ENCODE measurements around the gene PSEN1.

The PSEN1 gene

DNA sequence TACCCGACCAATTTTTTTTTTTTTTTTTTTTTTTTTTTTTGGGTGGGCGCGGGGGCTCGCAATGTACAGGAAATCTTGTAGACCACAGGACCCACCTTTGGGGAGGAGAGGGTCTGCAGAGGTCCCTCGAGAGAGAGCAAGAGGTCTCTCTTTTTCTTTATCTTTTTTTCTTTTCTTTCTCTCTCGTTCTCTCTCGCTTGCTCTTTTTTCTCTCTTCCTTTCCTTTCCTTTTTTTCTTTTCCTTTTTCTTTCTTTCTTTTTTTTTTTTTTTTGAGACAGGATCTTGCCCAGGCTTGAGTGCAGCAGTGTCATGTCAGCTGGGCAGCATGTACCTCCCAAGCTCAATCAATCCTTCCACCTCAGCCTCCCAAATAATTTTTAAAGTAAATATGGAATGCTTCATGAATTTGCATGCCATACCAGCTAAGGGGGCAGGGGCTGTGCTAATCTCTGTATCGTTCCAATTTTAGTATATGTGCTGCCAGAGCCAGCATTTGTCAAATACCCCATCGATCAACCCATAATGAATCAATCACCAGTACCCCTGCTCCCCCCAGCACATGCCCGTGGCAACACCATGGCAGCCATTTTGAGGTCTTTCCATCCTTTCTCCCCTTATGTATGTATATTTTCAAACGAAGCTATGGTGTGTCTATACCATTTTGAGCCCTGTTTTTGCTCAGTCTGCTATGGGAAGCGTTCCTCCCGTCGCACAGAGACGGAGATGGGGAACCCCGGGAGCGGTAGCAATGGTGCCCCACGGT, 110.3 kb downstream of the PSEN1 start:
- Histone ChIP-seq H3K36me3 (ENCODE audit: control insufficient read depth, insufficient read depth, low read length) (no peaks in the 10 kb centered on the region), H3K9ac (ENCODE audit: low read length) (no peak overlapping the region), H3K4me3 (ENCODE audit: low read length) (no peak overlapping the region), H3K27ac (ENCODE audit: low read depth, low read length) (no peak overlapping the region), H3K27me3 (ENCODE audit: control insufficient read depth, insufficient read depth, low read length) (no peaks in the 10 kb centered on the region), H3K4me1 (ENCODE audit: control insufficient read depth, insufficient read depth, low read length) (peaks cover 3% of the 10 kb centered on the region)

DNA sequence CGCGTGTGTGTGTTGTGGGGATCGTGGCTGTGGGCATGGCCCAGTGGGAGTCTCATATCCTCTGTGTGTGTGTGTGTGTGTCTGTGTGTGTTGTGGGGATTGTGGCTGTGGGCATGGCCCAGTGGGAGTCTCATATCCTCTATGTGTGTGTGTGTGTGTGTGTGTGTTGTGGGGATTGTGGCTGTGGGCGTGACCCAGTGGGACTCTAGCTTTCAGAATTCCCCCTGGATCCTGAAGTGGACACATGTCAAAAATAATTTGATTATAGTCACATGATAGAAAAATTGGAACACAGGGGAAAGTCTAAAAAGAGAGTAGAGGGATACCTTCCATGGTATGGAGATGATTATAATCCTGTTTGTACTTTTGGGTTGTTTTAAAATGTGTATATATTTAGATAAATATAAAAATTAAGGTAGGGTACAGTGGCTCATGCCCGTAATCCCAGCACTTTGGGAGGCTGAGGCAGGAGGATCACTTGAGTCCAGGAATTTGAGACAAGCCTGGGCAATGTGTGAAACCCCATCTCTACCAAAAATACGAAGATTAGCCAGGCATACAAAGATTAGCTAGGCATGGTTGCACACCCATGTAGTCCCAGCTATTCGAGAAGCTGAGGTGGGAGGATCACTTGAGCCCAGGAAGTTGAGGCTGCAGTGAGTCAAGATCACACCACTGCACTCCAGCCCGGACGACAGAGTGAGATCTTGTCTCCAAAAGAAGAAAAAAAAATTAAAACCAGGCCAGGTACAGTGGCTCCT, 112.0 kb downstream of the PSEN1 start:
- no peaks in the 10 kb centered on the region for H3K36me3 ChIP-seq (ENCODE audit: control insufficient read depth, insufficient read depth, low read length)
- no peaks in the 10 kb centered on the region for H3K4me1 ChIP-seq (ENCODE audit: control insufficient read depth, insufficient read depth, low read length)
- no peak overlapping the region for H3K9ac ChIP-seq (ENCODE audit: low read length)
- no peak overlapping the region for H3K27ac ChIP-seq (ENCODE audit: low read depth, low read length)
- no peak overlapping the region for H3K4me3 ChIP-seq (ENCODE audit: low read length)
- H3K27me3 ChIP-seq (ENCODE audit: control insufficient read depth, insufficient read depth, low read length), result no peaks in the 10 kb centered on the region

DNA sequence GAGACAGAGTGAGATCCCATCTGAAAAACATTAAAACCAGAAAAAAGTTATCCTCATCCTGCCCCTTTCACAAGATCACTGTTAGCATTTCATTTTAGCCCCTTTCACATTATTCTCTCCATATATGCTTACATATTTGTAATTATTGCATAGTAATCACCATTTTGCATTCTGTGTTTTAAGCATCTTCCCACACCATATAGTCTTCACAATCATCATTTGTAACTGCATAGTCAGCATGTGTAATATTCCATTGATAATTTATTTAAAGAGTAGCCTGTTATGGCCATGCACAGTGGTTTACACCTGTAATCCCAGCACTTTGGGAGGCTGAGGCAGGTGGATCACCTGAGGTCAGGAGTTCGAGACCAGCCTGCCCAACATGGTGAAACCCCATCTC, 112.8 kb downstream of the PSEN1 start:
- Histone ChIP-seq H3K4me1 (ENCODE audit: control insufficient read depth, insufficient read depth, low read length) (no peaks in the 10 kb centered on the region), H3K36me3 (ENCODE audit: control insufficient read depth, insufficient read depth, low read length) (no peaks in the 10 kb centered on the region), H3K4me3 (ENCODE audit: low read length) (no peak overlapping the region), H3K27me3 (ENCODE audit: control insufficient read depth, insufficient read depth, low read length) (no peaks in the 10 kb centered on the region), H3K9ac (ENCODE audit: low read length) (no peak overlapping the region), H3K27ac (ENCODE audit: low read depth, low read length) (no peak overlapping the region)

DNA sequence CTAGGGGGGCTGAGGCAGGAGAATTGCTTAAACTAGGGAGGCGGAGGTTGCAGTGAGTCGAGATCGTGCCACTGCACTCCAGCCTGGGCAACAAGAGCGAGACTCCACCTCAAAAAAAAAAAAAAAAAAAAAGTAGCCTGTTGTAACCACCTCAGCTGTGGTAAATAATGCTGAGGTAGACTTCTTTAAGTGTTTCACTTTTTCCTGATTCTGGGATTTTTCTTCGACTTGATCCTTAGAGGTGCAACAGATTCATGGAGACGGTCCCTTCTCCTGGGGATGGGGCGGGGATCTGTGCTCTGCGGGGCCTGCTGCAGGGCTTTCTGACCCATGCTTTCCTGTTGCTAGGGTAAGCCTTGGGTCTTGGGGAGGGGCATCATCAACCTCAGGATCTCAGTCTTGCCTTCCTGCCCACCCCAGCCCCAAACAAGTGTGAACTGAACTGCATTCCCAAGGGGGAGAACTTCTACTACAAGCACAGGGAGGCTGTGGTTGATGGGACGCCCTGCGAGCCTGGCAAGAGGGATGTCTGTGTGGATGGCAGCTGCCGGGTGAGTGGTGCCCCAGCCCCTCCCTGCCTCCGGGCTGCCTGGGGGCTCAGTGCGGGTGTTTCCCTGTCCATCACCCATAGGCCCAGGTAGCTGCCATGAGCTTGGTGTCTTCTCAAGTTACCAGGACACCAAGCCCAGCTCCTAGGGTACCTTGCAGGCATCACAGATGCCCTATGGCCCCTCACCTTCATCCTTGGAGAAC, 113.4 kb downstream of the PSEN1 start:
- H3K9ac ChIP-seq (ENCODE audit: low read length), result no peak overlapping the region
- H3K4me1 ChIP-seq (ENCODE audit: control insufficient read depth, insufficient read depth, low read length), result no peaks in the 10 kb centered on the region
- no peak overlapping the region for H3K4me3 ChIP-seq (ENCODE audit: low read length)
- no peaks in the 10 kb centered on the region for H3K27me3 ChIP-seq (ENCODE audit: control insufficient read depth, insufficient read depth, low read length)
- no peak overlapping the region for H3K27ac ChIP-seq (ENCODE audit: low read depth, low read length)
- H3K36me3 ChIP-seq (ENCODE audit: control insufficient read depth, insufficient read depth, low read length), result no peaks in the 10 kb centered on the region

DNA sequence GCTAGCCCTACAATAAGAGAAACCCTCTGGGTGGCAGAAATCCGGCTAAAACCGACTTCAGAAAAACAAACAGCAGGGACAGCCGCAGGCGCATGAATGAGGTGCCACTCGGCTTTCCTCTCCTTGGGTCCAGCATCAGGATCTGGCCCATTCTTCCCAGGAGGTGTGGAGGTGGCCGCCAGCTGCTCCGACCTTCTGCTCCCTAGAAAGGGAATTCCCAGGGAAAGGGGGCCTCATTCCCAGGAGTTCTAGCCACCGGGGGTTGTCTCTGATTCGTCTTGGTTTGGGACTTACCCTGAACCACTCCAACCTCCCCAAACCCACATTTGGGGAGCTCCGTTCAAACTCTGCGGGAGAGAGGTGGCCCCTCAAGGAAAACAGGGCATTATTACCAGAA, 114.0 kb downstream of the PSEN1 start:
- H3K9ac ChIP-seq (ENCODE audit: low read length), result no peak overlapping the region
- no peaks in the 10 kb centered on the region for H3K36me3 ChIP-seq (ENCODE audit: control insufficient read depth, insufficient read depth, low read length)
- no peak overlapping the region for H3K4me3 ChIP-seq (ENCODE audit: low read length)
- no peak overlapping the region for H3K27ac ChIP-seq (ENCODE audit: low read depth, low read length)
- no peaks in the 10 kb centered on the region for H3K27me3 ChIP-seq (ENCODE audit: control insufficient read depth, insufficient read depth, low read length)
- H3K4me1 ChIP-seq (ENCODE audit: control insufficient read depth, insufficient read depth, low read length), result no peaks in the 10 kb centered on the region

DNA sequence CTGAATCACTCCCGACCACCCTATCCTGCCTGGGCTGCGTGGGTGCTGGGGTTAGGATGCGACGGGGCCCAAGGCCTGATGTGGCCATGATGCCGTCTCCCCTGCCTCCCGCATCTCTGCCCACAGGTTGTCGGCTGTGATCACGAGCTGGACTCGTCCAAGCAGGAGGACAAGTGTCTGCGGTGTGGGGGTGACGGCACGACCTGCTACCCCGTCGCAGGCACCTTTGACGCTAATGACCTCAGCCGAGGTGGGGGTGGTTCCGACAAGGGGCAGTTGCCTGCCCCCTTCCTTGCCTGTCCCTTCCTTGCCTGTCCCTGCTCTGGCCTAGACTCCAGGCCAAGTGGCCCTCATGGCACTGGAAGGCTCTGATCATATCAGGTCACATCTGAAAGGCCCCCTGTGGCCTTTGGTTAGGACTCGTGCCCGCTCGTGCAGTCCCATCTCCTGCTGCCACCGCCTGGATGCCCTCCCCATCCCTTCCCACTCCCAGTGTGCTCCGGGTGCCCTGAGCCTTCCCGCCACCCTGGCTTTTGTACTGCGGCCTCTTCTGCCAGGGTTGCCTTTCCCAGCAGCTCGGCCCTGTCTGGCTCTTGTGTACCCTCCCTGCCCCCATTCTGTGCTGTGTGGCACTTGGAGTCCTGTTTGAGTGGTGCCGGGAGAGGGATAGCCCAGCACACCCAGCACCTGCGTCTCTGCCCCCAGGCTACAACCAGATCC, 114.6 kb downstream of the PSEN1 start:
- Histone ChIP-seq H3K4me1 (ENCODE audit: control insufficient read depth, insufficient read depth, low read length) (no peaks in the 10 kb centered on the region), H3K9ac (ENCODE audit: low read length) (no peak overlapping the region), H3K27me3 (ENCODE audit: control insufficient read depth, insufficient read depth, low read length) (no peaks in the 10 kb centered on the region), H3K27ac (ENCODE audit: low read depth, low read length) (no peak overlapping the region), H3K36me3 (ENCODE audit: control insufficient read depth, insufficient read depth, low read length) (no peaks in the 10 kb centered on the region), H3K4me3 (ENCODE audit: low read length) (no peak overlapping the region)

DNA sequence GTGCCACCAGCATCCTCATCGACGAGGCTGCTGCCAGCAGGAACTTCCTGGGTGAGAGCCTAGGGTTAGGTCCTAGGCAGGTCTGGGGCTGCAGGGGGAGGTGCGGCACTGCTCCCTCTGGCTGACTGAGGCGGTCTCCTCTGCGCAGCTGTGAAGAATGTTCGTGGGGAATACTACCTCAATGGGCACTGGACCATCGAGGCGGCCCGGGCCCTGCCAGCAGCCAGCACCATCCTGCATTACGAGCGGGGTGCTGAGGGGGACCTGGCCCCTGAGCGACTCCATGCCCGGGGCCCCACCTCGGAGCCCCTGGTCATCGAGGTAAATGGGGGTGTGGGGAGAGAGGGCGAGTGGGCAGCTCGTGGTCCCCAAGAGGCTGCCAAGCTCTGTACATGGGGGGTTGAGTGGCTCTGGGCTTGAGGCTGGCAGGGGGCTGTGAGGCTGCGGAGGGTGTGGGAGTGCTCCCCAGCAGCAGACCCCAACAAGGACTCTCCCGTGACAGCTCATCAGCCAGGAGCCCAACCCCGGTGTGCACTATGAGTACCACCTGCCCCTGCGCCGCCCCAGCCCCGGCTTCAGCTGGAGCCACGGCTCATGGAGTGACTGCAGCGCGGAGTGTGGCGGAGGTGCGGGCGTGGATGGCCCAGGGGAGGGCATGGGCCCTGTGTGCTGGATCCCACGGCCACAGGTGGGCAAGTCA, 115.4 kb downstream of the PSEN1 start:
- Histone ChIP-seq H3K4me1 (ENCODE audit: control insufficient read depth, insufficient read depth, low read length) (no peaks in the 10 kb centered on the region), H3K4me3 (ENCODE audit: low read length) (no peak overlapping the region), H3K27ac (ENCODE audit: low read depth, low read length) (no peak overlapping the region), H3K36me3 (ENCODE audit: control insufficient read depth, insufficient read depth, low read length) (no peaks in the 10 kb centered on the region), H3K27me3 (ENCODE audit: control insufficient read depth, insufficient read depth, low read length) (no peaks in the 10 kb centered on the region), H3K9ac (ENCODE audit: low read length) (no peak overlapping the region)

DNA sequence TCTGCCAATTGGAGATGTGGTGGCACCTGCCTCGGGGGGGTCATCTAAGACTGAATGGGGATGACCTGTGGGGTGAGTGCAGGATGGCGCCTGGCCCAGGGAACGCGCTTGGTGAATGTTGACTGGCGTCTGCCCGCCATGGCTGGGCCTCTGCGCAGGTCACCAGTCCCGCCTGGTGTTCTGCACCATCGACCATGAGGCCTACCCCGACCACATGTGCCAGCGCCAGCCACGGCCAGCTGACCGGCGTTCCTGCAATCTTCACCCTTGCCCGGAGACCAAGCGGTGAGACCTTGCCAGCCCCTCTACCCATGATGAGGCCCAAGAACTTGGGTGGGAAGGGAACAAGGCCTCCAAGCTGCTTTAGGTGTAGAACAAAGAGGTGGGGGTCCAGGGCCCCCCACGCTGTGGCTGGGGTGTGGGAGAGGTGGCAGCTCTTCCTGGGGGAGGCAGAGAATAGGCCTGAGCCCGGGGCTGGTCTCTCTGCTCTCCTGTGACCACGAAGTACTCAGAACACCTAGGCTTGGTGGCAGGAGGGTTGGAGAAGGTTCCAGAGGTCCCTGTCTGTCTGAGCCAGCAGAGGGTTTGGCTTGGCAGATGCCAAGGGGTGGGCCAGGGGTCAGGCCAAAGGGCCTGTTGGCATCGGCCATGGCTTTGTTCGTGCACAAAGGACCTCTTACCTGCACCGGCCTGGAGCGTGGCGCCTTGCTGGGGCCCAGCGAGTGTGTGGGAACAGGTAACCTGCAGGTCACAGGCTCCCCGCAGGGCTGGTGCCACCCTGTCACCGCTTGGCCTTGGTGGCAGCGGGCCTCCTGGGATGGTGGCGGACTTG, 116.4 kb downstream of the PSEN1 start:
- H3K36me3 ChIP-seq (ENCODE audit: control insufficient read depth, insufficient read depth, low read length), result no peaks in the 10 kb centered on the region

DNA sequence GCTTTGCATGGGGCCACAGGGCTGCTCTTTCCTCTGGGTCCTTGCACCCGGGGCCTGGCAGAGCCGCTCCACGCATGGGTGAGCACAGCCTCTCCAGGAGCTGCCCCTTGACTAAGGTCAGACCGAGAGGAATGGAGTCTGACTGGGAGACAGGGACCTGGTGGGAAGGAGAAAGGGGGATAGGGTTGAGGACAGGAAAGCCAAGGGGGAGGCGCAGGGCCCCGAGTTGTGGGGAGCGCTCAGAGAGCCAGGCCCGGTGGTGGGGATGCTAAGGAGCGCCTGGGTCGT, 117.0 kb downstream of the PSEN1 start:
- Histone ChIP-seq H3K9ac (ENCODE audit: low read length) (no peak overlapping the region), H3K36me3 (ENCODE audit: control insufficient read depth, insufficient read depth, low read length) (no peaks in the 10 kb centered on the region), H3K27ac (ENCODE audit: low read depth, low read length) (no peak overlapping the region), H3K27me3 (ENCODE audit: control insufficient read depth, insufficient read depth, low read length) (no peaks in the 10 kb centered on the region), H3K4me3 (ENCODE audit: low read length) (no peak overlapping the region), H3K4me1 (ENCODE audit: control insufficient read depth, insufficient read depth, low read length) (no peaks in the 10 kb centered on the region)

More for the DNA sequence above, 116.4 kb downstream of the PSEN1 start:
- Histone ChIP-seq H3K4me1 (ENCODE audit: control insufficient read depth, insufficient read depth, low read length) (no peaks in the 10 kb centered on the region), H3K27ac (ENCODE audit: low read depth, low read length) (no peak overlapping the region), H3K4me3 (ENCODE audit: low read length) (no peak overlapping the region), H3K27me3 (ENCODE audit: control insufficient read depth, insufficient read depth, low read length) (no peaks in the 10 kb centered on the region), H3K9ac (ENCODE audit: low read length) (no peak overlapping the region)

DNA sequence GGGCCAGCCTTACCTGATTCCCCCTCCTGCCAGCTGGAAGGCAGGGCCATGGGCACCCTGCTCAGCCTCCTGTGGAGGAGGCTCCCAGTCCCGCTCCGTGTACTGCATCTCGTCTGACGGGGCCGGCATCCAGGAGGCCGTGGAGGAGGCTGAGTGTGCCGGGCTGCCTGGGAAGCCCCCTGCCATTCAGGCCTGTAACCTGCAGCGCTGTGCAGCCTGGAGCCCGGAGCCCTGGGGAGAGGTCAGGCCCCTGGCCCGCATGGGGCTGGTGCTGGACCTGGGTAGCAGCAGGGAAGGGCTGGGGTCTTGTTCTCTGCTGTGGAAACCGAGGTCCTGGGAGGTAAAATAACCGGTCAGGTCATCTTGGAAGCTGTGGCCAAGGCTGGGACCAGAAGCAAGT, 117.4 kb downstream of the PSEN1 start:
- Histone ChIP-seq H3K4me1 (ENCODE audit: control insufficient read depth, insufficient read depth, low read length) (no peaks in the 10 kb centered on the region), H3K4me3 (ENCODE audit: low read length) (no peak overlapping the region), H3K27me3 (ENCODE audit: control insufficient read depth, insufficient read depth, low read length) (no peaks in the 10 kb centered on the region), H3K27ac (ENCODE audit: low read depth, low read length) (no peak overlapping the region), H3K9ac (ENCODE audit: low read length) (no peak overlapping the region), H3K36me3 (ENCODE audit: control insufficient read depth, insufficient read depth, low read length) (no peaks in the 10 kb centered on the region)

DNA sequence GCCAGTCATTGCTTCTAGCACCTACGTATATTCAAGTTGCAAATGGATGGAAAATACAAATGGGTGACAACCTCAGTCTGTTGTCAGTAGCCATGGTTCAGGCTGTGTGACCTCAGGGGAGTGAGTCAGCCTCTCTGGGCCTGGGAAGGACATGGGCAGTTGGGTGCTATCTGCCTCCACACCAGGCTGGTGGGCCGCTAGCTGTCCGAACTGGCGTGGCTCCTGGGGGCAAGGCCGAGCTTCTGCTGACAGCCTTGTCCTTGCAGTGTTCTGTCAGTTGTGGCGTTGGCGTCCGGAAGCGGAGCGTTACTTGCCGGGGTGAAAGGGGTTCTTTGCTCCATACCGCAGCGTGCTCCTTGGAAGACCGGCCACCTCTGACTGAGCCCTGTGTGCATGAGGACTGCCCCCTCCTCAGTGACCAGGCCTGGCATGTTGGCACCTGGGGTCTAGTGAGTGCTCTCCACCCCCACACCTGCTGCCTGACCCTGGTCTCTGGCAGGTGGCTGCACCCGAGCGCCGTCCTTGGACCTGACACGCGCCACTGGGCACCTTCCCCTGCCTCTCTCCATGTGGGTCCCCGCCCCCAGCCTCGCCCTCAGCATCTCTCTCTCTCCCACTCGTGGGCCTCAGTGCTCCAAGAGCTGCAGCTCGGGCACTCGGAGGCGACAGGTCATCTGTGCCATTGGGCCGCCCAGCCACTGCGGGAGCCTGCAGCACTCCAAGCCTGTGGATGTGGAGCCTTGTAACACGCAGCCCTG, 118.1 kb downstream of the PSEN1 start:
- Histone ChIP-seq H3K36me3 (ENCODE audit: control insufficient read depth, insufficient read depth, low read length) (no peaks in the 10 kb centered on the region), H3K27me3 (ENCODE audit: control insufficient read depth, insufficient read depth, low read length) (no peaks in the 10 kb centered on the region), H3K4me3 (ENCODE audit: low read length) (no peak overlapping the region), H3K27ac (ENCODE audit: low read depth, low read length) (no peak overlapping the region), H3K9ac (ENCODE audit: low read length) (no peak overlapping the region), H3K4me1 (ENCODE audit: control insufficient read depth, insufficient read depth, low read length) (no peaks in the 10 kb centered on the region)

Measured in rectal smooth muscle tissue (tissue), 1 donor.